HL-60 (cell line): ENCODE measurements around the gene ST6GALNAC6.
"Not testable (repeated sequence)": the region's sequence is repeated elsewhere in the genome, so short reads cannot be mapped to it uniquely, and the experiment has no call there.

Experiments used
- DNase-seq, 2 experiments: peaks; one replicate each; pipeline ENCODE4 v3.0.0-alpha.2; 2010 to 2020; ENCODE audit warnings: low read depth in 1 of 2, low spot score in 1 of 2
- H3K27ac ChIP-seq: fragments of 250-450 bp; sonication (Bioruptor Pico); replicated peaks from 2 replicates; pipeline ENCODE4 v1.5.1; 2020; ENCODE audit warnings: mild to moderate bottlenecking, moderate library complexity
- H3K27me3 ChIP-seq: fragments of 250-450 bp; sonication (Bioruptor Pico); 2 replicates; pipeline ENCODE4 v1.5.1; 2021; ENCODE audit warnings: mild to moderate bottlenecking, moderate library complexity; ENCODE audit not compliant: insufficient read depth, poor library complexity, severe bottlenecking
- H3K4me3 ChIP-seq: replicated peaks from 2 replicates; pipeline ENCODE4 v1.5.1; 2011; ENCODE audit warnings: mild to moderate bottlenecking, control low read depth, low read length; ENCODE audit not compliant: insufficient read depth
- GABPA ChIP-seq: IDR thresholded peaks from 2 replicates; pipeline ENCODE4 v1.6.1; 2012; ENCODE audit warnings: low read depth
- POLR2AphosphoS5 ChIP-seq: IDR thresholded peaks from 2 replicates; pipeline ENCODE4 v1.6.1; 2012; ENCODE audit warnings: low read depth
- SPI1 ChIP-seq: IDR thresholded peaks from 2 replicates; pipeline ENCODE4 v1.6.1; 2012; ENCODE audit warnings: low read depth, mild to moderate bottlenecking, borderline replicate concordance
- TF ChIP-seq, protein P1 (sequence below): IDR thresholded peaks from one replicate; pipeline ENCODE4 v1.5.1; 2011; ENCODE audit warnings: low read length, control low read depth, inconsistent platforms; ENCODE audit not compliant: insufficient read depth
- TF ChIP-seq, protein P2 (sequence below): IDR thresholded peaks from 2 replicates; pipeline ENCODE4 v1.6.1; 2012; ENCODE audit warnings: low read depth; ENCODE audit not compliant: insufficient replicate concordance

ST6GALNAC6 gene

DNA sequence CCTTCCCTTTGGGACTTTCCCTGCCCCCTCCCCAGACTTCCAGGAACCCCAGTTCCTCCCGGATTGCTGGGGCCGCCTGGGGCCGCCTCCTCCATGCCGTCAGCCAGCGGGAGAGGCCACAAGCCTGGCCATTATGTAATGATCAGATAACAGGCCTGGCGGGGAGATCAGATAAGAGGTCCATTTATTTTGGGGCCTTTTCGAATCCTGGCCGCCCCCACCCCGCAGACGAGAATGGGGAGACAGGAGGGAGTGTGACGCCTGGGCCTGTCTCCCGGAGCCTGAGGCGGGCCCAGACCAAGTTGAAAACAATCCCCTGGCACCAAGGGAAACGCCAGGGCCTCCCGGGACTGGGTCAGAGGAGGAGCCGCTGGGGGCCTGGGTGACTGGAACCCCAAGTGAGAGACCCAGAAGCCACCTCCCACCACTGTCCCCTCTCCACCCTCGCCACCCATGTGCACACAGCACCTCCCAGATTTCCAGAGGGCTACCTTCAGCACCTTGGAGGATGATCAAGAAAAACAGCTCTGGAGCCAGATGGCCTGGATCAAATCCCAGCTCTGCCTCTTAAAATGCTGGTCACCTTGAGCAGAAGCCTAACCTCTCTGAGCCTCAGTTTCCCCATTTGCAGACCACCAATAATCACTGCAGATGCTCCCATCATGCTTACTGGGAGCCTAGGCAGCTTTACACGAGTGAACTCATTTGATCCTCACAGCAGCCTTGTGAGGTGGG lies 52.8 kb downstream of the ST6GALNAC6 start:
- Histone ChIP-seq H3K27ac (no peak overlapping the region), H3K4me3 (no peak overlapping the region), H3K27me3 (no peaks in the 10 kb centered on the region)
- no peak for TF ChIP-seq GABPA
- TF ChIP-seq POLR2AphosphoS5, result no peak
- TF ChIP-seq, protein P1, sequence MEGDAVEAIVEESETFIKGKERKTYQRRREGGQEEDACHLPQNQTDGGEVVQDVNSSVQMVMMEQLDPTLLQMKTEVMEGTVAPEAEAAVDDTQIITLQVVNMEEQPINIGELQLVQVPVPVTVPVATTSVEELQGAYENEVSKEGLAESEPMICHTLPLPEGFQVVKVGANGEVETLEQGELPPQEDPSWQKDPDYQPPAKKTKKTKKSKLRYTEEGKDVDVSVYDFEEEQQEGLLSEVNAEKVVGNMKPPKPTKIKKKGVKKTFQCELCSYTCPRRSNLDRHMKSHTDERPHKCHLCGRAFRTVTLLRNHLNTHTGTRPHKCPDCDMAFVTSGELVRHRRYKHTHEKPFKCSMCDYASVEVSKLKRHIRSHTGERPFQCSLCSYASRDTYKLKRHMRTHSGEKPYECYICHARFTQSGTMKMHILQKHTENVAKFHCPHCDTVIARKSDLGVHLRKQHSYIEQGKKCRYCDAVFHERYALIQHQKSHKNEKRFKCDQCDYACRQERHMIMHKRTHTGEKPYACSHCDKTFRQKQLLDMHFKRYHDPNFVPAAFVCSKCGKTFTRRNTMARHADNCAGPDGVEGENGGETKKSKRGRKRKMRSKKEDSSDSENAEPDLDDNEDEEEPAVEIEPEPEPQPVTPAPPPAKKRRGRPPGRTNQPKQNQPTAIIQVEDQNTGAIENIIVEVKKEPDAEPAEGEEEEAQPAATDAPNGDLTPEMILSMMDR, result no peak
- TF ChIP-seq, protein P2, sequence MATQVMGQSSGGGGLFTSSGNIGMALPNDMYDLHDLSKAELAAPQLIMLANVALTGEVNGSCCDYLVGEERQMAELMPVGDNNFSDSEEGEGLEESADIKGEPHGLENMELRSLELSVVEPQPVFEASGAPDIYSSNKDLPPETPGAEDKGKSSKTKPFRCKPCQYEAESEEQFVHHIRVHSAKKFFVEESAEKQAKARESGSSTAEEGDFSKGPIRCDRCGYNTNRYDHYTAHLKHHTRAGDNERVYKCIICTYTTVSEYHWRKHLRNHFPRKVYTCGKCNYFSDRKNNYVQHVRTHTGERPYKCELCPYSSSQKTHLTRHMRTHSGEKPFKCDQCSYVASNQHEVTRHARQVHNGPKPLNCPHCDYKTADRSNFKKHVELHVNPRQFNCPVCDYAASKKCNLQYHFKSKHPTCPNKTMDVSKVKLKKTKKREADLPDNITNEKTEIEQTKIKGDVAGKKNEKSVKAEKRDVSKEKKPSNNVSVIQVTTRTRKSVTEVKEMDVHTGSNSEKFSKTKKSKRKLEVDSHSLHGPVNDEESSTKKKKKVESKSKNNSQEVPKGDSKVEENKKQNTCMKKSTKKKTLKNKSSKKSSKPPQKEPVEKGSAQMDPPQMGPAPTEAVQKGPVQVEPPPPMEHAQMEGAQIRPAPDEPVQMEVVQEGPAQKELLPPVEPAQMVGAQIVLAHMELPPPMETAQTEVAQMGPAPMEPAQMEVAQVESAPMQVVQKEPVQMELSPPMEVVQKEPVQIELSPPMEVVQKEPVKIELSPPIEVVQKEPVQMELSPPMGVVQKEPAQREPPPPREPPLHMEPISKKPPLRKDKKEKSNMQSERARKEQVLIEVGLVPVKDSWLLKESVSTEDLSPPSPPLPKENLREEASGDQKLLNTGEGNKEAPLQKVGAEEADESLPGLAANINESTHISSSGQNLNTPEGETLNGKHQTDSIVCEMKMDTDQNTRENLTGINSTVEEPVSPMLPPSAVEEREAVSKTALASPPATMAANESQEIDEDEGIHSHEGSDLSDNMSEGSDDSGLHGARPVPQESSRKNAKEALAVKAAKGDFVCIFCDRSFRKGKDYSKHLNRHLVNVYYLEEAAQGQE, result no peak
- no peak for TF ChIP-seq SPI1
- no peak for DNase-seq

DNA sequence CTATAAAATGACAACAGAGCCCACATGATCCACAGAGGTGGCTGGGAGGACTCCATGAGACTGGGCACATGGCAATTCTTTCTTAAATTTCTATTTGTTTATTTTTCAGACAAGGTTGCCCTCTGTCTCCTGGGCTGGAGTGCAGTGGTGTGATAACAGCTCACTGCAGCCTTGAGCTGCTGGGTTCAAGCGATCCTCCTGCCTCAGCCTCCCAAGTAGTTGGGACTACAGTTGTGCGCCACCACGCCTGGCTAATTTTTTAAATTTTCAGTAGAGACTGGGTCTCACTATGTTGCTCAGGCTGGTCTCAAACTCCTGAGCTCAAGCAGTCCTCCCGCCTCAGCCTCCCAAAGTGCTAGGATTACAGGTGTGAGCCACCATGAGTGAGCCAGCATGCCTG lies 53.8 kb downstream of the ST6GALNAC6 start:
- not testable (repeated sequence) for DNase-seq, H3K27ac ChIP-seq, H3K4me3 ChIP-seq, H3K27me3 ChIP-seq

DNA sequence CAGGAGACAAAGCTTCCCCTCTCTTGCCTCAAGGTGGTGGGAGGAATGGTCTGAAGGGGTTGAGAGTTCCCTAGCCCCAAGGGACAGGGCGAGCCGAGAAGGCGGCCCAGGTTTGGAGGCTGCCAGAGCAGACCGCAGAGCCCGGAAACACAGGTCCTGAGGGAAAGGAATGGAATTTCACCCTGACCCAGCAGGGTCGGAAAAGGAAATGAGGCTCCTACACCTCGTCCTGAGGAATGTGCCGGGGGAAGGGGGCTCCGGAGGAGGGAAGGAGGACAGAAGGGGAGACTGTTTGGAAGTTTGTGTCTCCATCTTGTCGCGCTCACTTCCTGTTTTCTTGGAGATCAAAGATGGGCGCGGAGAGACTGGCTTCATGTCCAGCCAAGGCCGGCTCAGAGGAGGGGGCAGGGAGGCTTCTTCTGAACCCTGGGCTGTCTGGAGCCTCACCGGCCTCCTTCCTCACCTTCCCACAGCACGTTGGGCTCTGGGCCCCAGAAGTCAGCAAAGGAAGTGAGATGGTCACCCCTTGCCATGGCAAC lies 54.5 kb downstream of the ST6GALNAC6 start:
- no peak for DNase-seq
- TF ChIP-seq, protein P1, result no peak
- TF ChIP-seq GABPA (no peak), SPI1 (no peak), POLR2AphosphoS5 (no peak)
- TF ChIP-seq, protein P2, result no peak
- Histone ChIP-seq H3K27me3 (no peaks in the 10 kb centered on the region), H3K27ac (no peak overlapping the region), H3K4me3 (no peak overlapping the region)

DNA sequence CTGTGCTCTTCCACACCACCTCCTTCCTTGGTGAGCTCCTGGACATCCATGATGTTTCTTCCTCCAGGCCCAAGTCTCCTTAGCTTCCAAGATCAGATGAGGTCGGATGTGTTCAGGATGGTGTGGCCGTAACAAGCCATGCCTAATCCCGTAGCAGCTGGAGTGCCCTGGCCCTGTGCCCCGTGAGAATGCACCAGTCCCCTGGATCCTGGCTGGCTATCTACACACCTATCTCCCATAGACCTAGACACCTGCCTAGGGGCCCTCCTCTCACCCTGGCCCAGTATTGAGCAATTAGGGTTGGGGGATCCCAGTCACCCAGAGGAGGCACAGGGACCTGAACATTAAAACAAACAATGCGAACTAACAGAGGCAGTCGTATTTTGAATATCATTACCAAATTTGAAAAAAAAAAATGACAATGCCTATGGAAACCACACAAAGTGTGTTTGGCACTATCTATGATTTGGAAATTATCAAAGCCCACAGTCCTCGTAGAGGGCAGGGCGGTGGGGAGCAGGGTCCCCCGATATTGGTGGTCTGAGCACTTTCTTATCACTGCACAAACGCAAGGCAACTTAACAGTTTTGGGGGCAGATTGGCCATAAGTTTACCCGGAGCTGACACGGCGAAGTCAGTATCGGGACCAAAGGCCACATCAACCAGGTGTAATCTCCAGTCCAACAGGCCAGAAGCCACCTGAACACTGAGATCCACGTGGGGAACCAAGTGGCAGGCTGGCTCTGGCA lies 58.1 kb downstream of the ST6GALNAC6 start:
- no peak for DNase-seq
- H3K27me3 ChIP-seq, result no peaks in the 10 kb centered on the region
- no peak overlapping the region for H3K27ac ChIP-seq
- TF ChIP-seq POLR2AphosphoS5 (no peak), SPI1 (no peak), GABPA (no peak)
- TF ChIP-seq, protein P2, result no peak
- TF ChIP-seq, protein P1, result no peak
- no peak overlapping the region for H3K4me3 ChIP-seq
